ENCODE data around the gene TGIF1.

TGIF1 gene

GRCh38 chr18:3434685-3435084 is 15.3 kb upstream of the TGIF1 start:
- no peak for DNase-seq

GRCh38 chr18:3440341-3440740 is 9.6 kb upstream of the TGIF1 start:
- no peak for DNase-seq

DNA sequence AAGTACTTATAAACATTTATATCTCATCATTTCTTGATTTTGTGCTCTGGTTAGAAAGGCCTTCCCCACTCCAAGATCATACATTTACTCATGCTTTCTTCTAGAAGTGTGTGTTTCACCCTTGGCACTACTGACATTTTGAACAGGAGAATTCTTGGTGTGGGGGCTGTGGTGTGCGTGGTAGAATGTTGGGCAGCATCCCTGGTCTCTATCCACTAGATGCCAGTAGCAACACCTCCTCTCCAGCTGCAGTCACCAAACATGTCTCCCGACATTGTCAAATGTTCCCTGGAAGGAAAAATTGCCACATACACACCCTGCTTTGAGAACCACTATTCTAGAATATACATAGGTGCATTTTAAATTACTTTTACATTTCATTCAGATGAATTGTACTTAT is 8.7 kb upstream of the TGIF1 start:
- peak; percentile 47 for DNase-seq

DNA sequence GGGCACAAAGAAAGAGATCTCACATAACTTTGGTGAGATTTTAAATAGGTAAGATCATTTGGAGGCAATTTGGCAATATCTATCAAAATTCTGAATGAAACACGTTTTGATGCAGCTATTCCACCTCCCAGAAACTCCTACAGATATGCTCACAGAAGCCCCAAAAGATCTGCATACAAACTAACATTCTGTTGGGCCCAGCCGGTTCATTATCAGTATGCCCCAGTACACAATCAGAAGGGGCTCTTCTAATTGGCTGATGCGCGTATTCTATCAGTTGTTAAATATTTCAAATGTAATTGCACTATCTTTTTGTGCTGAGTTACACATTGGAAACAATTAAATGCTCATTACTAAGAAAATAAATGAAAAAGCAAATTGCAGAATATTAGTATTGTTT is 7.1 kb upstream of the TGIF1 start:
- DNase-seq: no peak

DNA sequence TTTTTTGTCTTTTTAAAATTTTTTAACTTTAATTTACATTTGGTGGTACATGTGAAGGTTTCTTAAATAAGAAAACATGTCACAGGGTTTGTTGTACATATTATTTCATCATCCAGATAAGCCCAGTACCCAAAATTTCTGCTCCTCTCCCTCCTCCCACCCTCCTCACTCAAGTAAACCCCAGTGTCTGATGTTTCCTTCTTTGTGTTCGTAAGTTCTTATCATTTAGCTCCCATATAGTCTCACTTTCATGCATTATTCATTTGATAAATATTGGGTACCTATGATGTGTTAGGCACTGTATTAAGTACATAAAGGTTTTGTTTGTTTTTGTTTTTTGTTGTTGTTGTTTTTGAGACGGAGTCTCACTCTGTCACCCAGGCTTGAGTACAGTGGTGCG is 5.7 kb upstream of the TGIF1 start:
- DNase-seq: no peak

DNA sequence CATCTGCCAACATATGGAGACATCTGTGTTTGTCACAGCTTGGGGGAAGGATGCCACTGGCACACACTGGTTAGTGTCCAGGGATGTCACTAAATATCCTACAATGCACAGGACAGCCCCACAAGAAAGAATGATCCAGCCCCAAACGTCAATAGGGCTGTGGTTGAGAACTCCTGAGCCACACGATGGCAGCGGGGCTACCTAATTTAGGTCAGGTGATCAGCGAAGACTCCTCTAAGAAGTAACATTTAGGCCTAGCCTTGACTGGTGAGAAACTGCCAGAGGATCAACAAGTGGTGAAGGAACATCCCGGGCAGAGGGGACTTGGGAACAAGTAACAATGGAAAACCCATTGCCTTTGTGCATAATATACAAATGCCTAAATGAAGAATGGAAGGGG is 5.0 kb upstream of the TGIF1 start:
- DNase-seq: no peak

DNA sequence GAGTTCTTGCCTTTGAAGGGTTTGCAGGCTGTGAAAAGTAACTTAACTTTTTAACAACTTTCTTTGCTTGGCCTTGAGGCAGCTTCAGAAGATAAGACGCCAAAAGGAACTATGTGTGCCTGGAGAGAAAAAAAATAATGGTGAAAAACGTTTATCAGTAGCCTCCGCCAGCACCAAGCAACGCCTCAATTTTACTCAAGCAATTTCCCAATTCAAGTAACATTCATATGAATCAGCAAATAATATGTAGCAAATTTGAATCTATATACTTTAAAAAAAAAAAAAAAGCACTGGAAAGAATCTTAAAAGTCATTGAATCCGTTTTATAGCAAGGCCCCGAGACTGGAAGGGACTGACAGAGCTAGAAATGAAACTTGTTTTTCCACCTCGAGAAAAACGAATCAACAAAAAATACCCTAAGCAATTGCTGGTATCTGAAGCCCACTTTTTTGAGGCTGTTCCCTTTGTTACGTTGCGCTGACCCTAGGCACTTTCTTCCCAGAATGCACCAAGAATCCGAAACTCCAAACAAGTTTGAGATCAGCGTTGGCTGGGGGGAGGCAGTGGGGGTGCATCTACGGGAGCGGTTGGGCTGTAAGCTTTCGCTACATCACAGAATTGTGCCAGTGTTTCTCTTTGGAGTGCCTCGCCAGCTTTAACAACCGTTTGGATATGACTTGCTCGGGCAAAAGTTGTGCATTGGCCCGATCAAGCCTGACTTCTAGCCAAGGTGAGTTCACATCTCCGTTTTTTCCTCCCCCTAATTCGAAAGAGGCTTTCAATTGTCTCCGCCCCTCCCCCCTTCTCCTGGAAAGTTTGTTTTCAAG is 2.7 kb upstream of the TGIF1 start:
- DNase-seq: peak; percentile 65

DNA sequence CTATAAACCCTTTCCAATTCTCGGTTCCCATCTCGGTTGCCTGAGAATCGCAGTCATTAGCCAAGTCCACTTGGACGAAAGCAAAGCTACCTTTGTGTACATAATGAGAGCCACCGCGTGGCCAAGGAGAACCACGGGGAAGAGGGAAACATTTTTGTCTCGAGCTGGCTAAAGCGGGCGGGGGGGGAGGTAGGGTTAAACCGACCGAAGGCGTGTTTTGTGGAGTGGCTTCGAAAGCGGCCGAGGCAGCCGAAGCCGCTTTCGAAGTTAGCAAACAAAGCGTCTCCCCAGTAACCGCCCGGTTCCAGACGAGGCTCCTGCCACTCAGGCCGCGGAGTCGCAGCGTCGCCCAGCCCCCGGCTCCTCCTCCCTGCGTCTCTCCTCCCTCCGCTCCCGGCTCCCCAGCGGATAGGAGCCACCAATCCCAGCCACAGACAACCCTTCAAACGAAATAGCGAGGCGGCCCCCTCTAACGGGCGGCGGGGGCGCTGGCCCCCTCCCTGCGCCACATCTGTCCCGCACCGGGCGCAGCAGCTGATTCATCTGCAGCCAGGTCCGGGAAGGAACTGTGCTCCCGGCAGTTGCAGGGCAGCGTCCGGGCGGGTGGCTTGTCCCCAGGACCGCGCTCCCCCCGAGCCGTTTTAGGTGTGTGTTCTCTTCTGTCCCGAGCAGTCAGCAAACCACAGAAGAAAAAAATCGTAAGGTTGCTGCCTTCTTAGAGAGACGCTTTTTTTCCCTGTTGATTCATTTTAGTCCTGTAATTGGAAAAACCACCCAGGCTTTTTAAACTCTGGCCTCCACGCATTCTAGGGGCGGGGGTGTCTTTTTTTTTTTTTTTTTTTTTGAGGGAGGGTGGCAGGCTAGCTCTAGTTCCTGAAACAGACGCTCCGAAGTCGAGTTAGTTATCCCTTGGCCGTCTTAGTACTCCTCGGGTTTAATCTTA is 1.8 kb upstream of the TGIF1 start:
- peak; percentile 97 for DNase-seq

- peak; percentile 97 for DNase-seq
Observed at GRCh38 chr18:3448838-3449511, 997 bp upstream of the TGIF1 start.

- DNase-seq: no peak
Observed at GRCh38 chr18:3449512-3450011, 410 bp upstream of the TGIF1 start.

DNA sequence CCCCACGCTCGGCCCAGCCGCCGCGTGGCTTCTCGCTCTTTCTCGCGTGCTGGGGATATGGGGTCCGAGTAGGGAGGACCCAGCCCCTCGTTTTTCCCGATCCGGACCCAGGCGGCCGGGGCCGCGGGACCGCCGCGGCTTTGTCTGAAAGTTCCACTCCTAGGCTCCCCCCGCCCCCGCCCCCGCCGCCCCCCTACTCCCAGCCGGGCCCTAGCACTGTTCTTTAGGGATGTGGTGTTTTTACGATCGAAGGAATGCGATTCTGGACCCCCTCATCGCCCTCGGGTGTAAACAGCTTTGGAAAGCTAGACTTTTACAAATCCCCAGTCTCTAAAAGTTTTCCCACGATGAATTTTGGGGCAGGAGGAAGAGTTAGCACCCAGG is 819 bp downstream of the TGIF1 start:
- no peak for DNase-seq

DNA sequence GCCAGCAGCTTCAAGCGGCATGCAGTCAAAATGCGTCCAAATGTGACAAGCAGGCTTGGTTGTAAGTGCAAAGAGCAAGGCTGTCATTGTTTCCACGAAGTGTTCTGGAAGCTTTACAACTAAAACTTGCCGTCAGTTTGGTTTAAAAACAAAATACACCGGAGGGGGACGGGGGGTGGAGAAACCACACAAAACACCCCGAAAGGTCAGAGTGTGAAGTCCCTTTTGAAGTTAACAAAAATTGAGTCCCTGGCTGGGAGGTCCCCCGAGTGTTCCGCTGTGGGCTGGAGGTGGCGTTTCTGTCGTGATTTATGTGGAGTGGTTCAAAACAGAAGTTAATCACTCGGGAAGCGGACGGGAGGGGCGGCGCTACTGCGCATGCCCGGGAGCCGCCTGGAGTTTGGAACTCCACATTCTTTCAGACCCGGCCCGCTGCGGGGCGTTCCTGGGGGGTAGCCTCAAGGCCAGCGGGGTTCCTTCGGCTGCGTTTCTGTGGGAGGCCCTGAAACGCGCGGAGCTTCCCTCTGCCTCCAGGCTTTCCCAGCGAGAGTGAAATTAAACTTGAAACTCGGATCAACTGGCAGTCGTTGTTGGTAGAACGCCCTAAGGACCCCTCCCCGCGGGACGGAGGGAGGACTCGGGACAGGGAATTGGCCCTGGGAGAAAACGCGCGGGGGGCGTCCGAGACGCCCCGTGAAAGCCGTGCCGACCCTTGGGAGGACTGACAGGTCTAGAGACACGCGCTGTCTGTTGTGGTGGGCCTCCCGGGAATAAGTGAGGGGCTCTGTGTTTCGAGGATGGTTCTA is 1.4 kb downstream of the TGIF1 start:
- DNase-seq: peak; percentile 96

DNA sequence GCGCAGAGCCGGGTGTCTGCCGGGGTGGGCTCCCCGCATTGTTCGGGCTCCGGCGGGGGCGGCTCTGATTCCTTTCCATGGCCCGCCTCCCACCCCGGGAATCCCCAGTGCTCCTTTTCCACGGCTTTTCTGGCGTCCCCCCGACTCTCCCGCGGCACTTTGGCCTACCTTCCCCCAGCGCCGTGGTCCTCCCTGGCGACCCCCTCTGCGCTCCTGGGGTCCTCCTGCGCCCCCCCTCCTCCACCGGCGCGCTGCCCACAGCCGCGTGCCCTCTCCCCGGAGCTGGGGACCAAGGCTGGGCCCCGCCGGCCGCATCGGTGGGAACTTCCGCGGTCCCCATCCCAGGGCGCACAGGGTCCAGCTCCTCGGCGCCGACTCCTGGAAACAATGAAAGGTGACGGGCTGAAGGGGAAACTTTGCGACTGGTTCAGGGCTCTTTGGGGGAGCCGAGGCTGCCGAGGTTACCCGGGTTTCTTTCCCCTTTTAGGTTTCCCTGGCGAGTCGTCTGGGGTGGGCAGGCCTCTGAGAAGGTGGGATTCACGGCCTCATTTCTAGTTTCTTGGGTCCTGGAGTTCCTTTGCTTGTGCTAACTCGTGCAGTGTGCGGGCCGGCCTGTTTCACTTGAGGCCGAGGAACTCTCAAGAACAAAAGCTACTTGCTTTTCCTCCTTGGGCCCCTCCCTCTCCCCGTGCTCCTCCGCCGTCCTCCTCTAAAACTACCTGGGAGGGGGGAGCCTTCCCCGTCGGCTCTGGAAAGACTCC is 2.2 kb downstream of the TGIF1 start:
- DNase-seq: peak; percentile 65

- no peak for DNase-seq
Observed at GRCh38 chr18:3452750-3453539, 3.0 kb downstream of the TGIF1 start.

DNA sequence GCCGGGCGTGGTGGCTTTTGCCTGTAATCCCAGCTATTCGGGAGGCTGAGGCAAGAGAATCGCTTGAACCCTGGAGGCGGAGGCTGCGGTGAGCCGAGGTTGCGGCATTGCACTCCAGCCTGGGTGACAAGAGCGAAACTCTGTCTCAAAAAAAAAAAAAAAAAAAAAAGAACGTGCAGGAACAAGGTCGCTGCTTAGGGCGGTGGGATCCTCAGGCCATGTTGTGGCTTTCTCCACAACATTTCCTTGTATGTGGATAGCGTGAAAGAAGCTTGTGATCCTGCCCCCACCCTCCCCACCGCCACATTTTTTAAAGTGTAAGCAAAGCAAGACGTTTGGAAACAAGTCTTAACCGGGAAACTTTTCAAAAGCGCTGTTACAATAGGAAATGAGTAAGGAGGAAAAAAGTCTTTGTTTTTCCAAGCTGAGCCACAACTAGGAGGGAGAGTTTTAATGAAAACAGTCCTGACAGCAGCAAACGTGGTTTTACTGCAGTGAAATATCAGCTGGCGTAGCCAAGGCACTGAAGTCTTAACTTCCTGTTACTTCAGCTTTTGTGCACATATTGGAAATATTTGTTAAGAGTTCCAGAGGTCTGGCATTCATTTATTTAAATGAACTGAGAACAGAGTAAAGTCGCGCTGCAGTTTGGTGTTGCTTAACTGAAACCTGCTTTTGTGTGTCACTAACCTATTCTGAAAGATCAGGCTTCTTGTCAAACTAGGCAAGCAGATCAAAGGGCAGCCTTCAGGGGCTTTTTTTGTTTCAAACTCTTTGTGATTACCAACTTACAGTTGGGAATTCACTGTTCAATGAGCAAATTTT is 3.8 kb downstream of the TGIF1 start:
- DNase-seq: peak; percentile 99

- DNase-seq: peak; percentile 66
Observed at GRCh38 chr18:3454365-3455089, 4.6 kb downstream of the TGIF1 start.

GRCh38 chr18:3455090-3455635 is 5.2 kb downstream of the TGIF1 start:
- no peak for DNase-seq

GRCh38 chr18:3455907-3456685 is 6.1 kb downstream of the TGIF1 start:
- peak; percentile 63 for DNase-seq

Data from fibroblast of skin of scalp (primary cell).